ENCODE data around the gene GPRIN1. TPM values are rescaled to one million over a fixed set of nuclear protein-coding genes. Genes with fewer than 3 reads are reported as not detected.

GPRIN1 gene
- 8.1 to 10.1 TPM (median 9.3 TPM) in 5 replicates for total RNA-seq (2022; extraction: Qiagen RNA extraction)

GRCh38 chr5:176609724-176610434 is at the start of gene GPRIN1:
TSS of gene GPRIN1 (minus strand) at chr5:176610156. CDS start at chr5:176599834, 10,322 bp downstream.

DNA sequence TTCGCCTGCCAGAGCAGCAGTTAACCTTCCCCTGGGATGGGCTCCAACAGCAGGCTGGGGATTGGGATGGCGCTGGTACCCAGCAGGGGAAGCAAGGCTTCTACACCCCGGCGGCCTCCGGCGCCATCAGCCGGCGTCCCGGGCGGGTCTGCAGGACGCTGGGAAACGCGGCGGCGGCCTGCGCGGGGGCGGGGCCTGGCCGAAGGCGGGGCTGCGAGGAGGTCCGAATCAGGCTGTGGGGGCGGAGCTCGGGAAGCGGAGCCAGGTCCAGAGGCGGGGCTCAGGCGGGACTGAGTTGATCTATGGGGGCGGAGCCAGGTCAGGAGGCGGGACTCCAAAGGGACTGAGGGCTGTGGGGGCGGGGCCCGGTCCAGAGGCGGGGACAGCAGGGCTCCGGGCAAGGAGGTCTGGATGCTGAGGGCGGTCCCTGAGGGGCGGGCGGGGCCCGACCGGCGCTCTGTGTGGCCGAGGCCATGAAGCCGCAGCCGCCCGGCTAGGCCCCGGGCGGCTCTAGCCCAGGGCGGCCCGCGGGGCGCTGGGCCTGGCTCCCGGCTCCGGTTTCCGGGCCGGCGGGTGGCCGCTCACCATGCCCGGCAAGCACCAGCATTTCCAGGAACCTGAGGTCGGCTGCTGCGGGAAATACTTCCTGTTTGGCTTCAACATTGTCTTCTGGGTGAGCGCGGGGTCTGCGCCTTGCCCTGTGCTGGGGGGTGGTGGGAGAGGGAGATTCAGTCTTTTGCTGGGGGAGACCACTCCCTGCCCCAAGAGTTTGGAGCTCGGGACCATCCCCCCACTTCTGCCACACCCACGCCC is 37.3 kb upstream of the GPRIN1 start, which contains the start of gene TSPAN17:
TSPAN17 (plus strand) TSS at position 455 of the 813 bp plus-strand sequence; CDS start at position 587, 132 bp downstream.

GRCh38 chr5:176629853-176630680 is 20.1 kb upstream of the GPRIN1 start, which contains the start of the genes EIF4E1B and SNCB:
TSS of gene EIF4E1B (plus strand) at chr5:176630675. CDS start at chr5:176642788, 12,113 bp downstream.
TSS of gene SNCB (minus strand) at chr5:176630534. CDS start at chr5:176629654, 880 bp downstream.

GRCh38 chr5:176548967-176549444 is 61.0 kb downstream of the GPRIN1 start, which contains the start of gene CDHR2:
TSS of gene CDHR2 (plus strand) at chr5:176549342. CDS start at chr5:176565353, 16,011 bp downstream.

Other genes with a start within 250 kb of the GPRIN1 start
- gene KIAA1191, start 248.4 kb downstream of the GPRIN1 start, total RNA-seq (2022; extraction: Qiagen RNA extraction): 76.4 to 94.0 TPM (median 92.3 TPM) in 5 replicates
- gene ARL10, start 244.7 kb downstream of the GPRIN1 start, total RNA-seq (2022; extraction: Qiagen RNA extraction): 0.47 to 0.97 TPM (median 0.53 TPM) in 5 replicates
- 121 to 129 TPM (median 127 TPM) in 5 replicates for gene NOP16, start 221.6 kb downstream of the GPRIN1 start, total RNA-seq (2022; extraction: Qiagen RNA extraction)
- 239 to 292 TPM (median 247 TPM) in 5 replicates for gene HIGD2A, start 221.4 kb downstream of the GPRIN1 start, total RNA-seq (2022; extraction: Qiagen RNA extraction)
- 111 to 172 TPM (median 168 TPM) in 5 replicates for gene CLTB, start 193.6 kb downstream of the GPRIN1 start, total RNA-seq (2022; extraction: Qiagen RNA extraction)
- gene FAF2, start 161.8 kb downstream of the GPRIN1 start, total RNA-seq (2022; extraction: Qiagen RNA extraction): 48.5 to 54.4 TPM (median 50.7 TPM) in 5 replicates
- 20.4 to 40.3 TPM (median 35.2 TPM) in 5 replicates for gene RNF44, start 72.8 kb downstream of the GPRIN1 start, total RNA-seq (2022; extraction: Qiagen RNA extraction)
- 0.05 to 0.33 TPM (median 0.13 TPM) in 5 replicates for gene CDHR2, start 60.8 kb downstream of the GPRIN1 start, total RNA-seq (2022; extraction: Qiagen RNA extraction)
- gene SNCB, start 20.4 kb upstream of the GPRIN1 start, total RNA-seq (2022; extraction: Qiagen RNA extraction): 0.95 to 1.7 TPM (median 1.3 TPM) in 5 replicates
- not detected in 5 replicates for gene EIF4E1B, start 20.5 kb upstream of the GPRIN1 start, total RNA-seq (2022; extraction: Qiagen RNA extraction)
- gene TSPAN17, start 37.3 kb upstream of the GPRIN1 start, total RNA-seq (2022; extraction: Qiagen RNA extraction): 52.6 to 66.4 TPM (median 64.8 TPM) in 5 replicates
- gene UNC5A, start 200.4 kb upstream of the GPRIN1 start, total RNA-seq (2022; extraction: Qiagen RNA extraction): 0.37 to 0.98 TPM (median 0.73 TPM) in 5 replicates

All from A549 treated with dexamethasone at 1 μM for 4 hours (cell line).